ENCODE results near the gene TANC2. TPM values are rescaled to one million over a fixed set of nuclear protein-coding genes. Genes with fewer than 3 reads are reported as not detected.

The TANC2 gene
- total and polyA plus RNA-seq, 9 of the 15 experiments (the other 6 are each of a cell fraction or from before 2014, with no cell fraction given) = 0.46 to 7.8 (median 4.5) TPM

DNA sequence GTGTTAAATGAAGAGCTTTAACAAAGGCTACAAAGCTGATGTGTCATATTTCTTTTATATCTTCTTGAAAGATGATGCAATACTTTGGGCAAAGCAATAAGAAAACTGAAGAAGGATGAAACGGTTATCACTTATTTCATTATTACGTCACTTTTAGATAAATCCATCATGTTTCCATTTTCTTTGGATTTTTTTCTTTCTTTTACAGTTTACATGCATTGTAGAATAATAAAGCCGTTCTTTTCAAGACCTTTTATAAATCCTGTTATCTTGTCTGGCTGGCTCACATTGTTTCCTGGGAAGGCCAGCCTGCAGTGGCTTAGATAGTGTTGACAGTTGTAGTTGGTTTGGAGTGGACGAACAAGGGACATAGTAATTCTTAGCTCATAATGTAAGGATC, 28.9 kb downstream of the TANC2 start (continued):
- TF ChIP-seq NR4A1 (CRISPR knock-in tag; IDR thresholded peaks at IDR 0.05) (no peak), NR4A1 (tag; IDR thresholded peaks at IDR 0.05) (no peak), RBM15 (IDR thresholded peaks at IDR 0.05; ENCODE audit: insufficient read depth, low read length) (no peak), ZNF140 (CRISPR knock-in tag; IDR thresholded peaks at IDR 0.05) (no peak), TCF3 (CRISPR knock-in tag; IDR thresholded peaks at IDR 0.05) (peak; percentile 92), ZNF174 (CRISPR knock-in tag; IDR thresholded peaks at IDR 0.05) (no peak), SMAD3 (CRISPR knock-in tag; conservative IDR thresholded peaks at IDR 0.05) (no peak), CBFA2T2 (conservative IDR thresholded peaks at IDR 0.05) (peak; percentile 78), PCBP2 (IDR thresholded peaks at IDR 0.05; ENCODE audit: low read depth, low read length, poor library complexity, severe bottlenecking) (no peak), DMBX1 (CRISPR knock-in tag; IDR thresholded peaks at IDR 0.05; ENCODE audit: borderline replicate concordance) (no peak), ZNF785 (CRISPR knock-in tag; IDR thresholded peaks at IDR 0.05) (no peak), ZNF407 (IDR thresholded peaks at IDR 0.05; ENCODE audit: low read depth) (no peak), TCFL5 (CRISPR knock-in tag; conservative IDR thresholded peaks at IDR 0.05) (no peak), MXI1 (IDR thresholded peaks at IDR 0.05; ENCODE audit: low read depth, low read length) (no peak), NFIC (IDR thresholded peaks at IDR 0.05) (0 out of 2 replicates have a peak, but pooled peaks have one; percentile 41), SMARCE1 (IDR thresholded peaks at IDR 0.05) (peak; percentile 59; the same call in 1 of the 2 replicates), POLR2AphosphoS5 (IDR thresholded peaks at IDR 0.05; ENCODE audit: control insufficient read depth, insufficient read depth, low read depth, low read length) (peak; percentile 74), ZNF280A (IDR thresholded peaks at IDR 0.05; ENCODE audit: low read depth, partially characterized antibody) (no peak), HDAC8 (tag; IDR thresholded peaks at IDR 0.05) (no peak)
- TF ChIP-seq, protein P1, sequence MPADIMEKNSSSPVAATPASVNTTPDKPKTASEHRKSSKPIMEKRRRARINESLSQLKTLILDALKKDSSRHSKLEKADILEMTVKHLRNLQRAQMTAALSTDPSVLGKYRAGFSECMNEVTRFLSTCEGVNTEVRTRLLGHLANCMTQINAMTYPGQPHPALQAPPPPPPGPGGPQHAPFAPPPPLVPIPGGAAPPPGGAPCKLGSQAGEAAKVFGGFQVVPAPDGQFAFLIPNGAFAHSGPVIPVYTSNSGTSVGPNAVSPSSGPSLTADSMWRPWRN (IDR thresholded peaks at IDR 0.05; ENCODE audit: low read depth) = no peak
